Stimulated activated CD8-positive, alpha-beta memory T cell treated with anti-CD3 and anti-CD28 coated beads, Interleukin-15, amount 100 ng/mL, for 48 hours (primary cell): Measurements from ENCODE around the gene SUMF2.
"Not testable (repeated sequence)": the region's sequence is repeated elsewhere in the genome, so short reads cannot be mapped to it uniquely, and the experiment has no call there.

Source experiments
- DNase-seq, 2 donors: peaks; one replicate each; pipeline ENCODE4 v3.0.0-alpha.2; 2020; ENCODE audit warnings: low read depth in 2 of 2

Gene SUMF2

GRCh38 chr7:56062382-56062781 lies 1.7 kb upstream of the SUMF2 start:
- DNase-seq = no peak

GRCh38 chr7:56063500-56063881 lies 595 bp upstream of the SUMF2 start:
- no peak for DNase-seq

GRCh38 chr7:56066376-56066775 lies 2.3 kb downstream of the SUMF2 start:
- DNase-seq = not testable (repeated sequence)

- peak in 1 of 2 donors; percentile 29 for DNase-seq
Measured at GRCh38 chr7:56074371-56074791, 10.3 kb downstream of the SUMF2 start.

- DNase-seq = no peak
Measured at GRCh38 chr7:56077681-56078080, 13.6 kb downstream of the SUMF2 start.

- DNase-seq = no peak
Measured at GRCh38 chr7:56078196-56078595, 14.1 kb downstream of the SUMF2 start.

- no peak for DNase-seq
Measured at GRCh38 chr7:56079450-56080185, 15.5 kb downstream of the SUMF2 start.

- DNase-seq = not testable (repeated sequence)
Measured at GRCh38 chr7:56080726-56081435, 16.8 kb downstream of the SUMF2 start.

GRCh38 chr7:56081626-56082340 lies 17.7 kb downstream of the SUMF2 start:
- no peak for DNase-seq

GRCh38 chr7:56083150-56083785 lies 19.2 kb downstream of the SUMF2 start:
- DNase-seq = no peak

- no peak for DNase-seq
Measured at GRCh38 chr7:56086761-56087160, 22.7 kb downstream of the SUMF2 start.

- no peak for DNase-seq
Measured at GRCh38 chr7:56087445-56087844, 23.4 kb downstream of the SUMF2 start.

GRCh38 chr7:56091591-56091990 lies 27.5 kb downstream of the SUMF2 start:
- DNase-seq = no peak

GRCh38 chr7:56092388-56092787 lies 28.3 kb downstream of the SUMF2 start:
- not testable (repeated sequence) for DNase-seq

GRCh38 chr7:56092789-56093531 lies 28.9 kb downstream of the SUMF2 start, which contains the start of gene PHKG1:
Gene PHKG1, minus strand, starts transcription at chr7:56092952. Its CDS starts 4,011 bp downstream, at chr7:56088941.
- no peak for DNase-seq

GRCh38 chr7:56097700-56098099 lies 33.6 kb downstream of the SUMF2 start:
- no peak for DNase-seq

- not testable (repeated sequence) for DNase-seq
Measured at GRCh38 chr7:56098187-56099008, 34.3 kb downstream of the SUMF2 start.

GRCh38 chr7:56099653-56100052 lies 35.6 kb downstream of the SUMF2 start:
- DNase-seq = no peak

GRCh38 chr7:56104138-56104537 lies 40.1 kb downstream of the SUMF2 start:
- DNase-seq = not testable (repeated sequence)

- no peak for DNase-seq
Measured at GRCh38 chr7:56105508-56105907, 41.4 kb downstream of the SUMF2 start.
